Stimulated activated CD4-positive, alpha-beta T cell treated with anti-CD3 and anti-CD28 coated beads, TNF-alpha, amount 100 ng/mL, for 1 hour (primary cell): ENCODE data around the gene KRT6C.

Experiments used
- DNase-seq, 3 donors: peaks; one replicate each; pipeline ENCODE4 v3.0.0-alpha.2; 2020; ENCODE audit warnings: low read depth in 3 of 3, low spot score in 1 of 3

Gene KRT6C

GRCh38 chr12:52436000-52436827 lies 37.4 kb downstream of the KRT6C start:
- no peak for DNase-seq

- DNase-seq: no peak
Observed at GRCh38 chr12:52435659-52435999, 38.0 kb downstream of the KRT6C start.

GRCh38 chr12:52434760-52435530 lies 38.7 kb downstream of the KRT6C start:
- no peak for DNase-seq

- no peak for DNase-seq
Observed at GRCh38 chr12:52434081-52434733, 39.4 kb downstream of the KRT6C start, which contains the start of gene KRT75. KRT75 (minus strand) TSS chr12:52434371; CDS start chr12:52434304, 67 bp downstream.

GRCh38 chr12:52433501-52434080 lies 40.0 kb downstream of the KRT6C start:
- no peak for DNase-seq

GRCh38 chr12:52432559-52433207 lies 40.9 kb downstream of the KRT6C start:
- no peak for DNase-seq

GRCh38 chr12:52428121-52428520 lies 45.5 kb downstream of the KRT6C start:
- no peak for DNase-seq

- no peak for DNase-seq
Observed at GRCh38 chr12:52427083-52427482, 46.5 kb downstream of the KRT6C start.

GRCh38 chr12:52426034-52426433 lies 47.6 kb downstream of the KRT6C start:
- no peak for DNase-seq

GRCh38 chr12:52425466-52425865 lies 48.1 kb downstream of the KRT6C start:
- DNase-seq: no peak

GRCh38 chr12:52423661-52424500 lies 49.7 kb downstream of the KRT6C start:
- no peak for DNase-seq

- no peak for DNase-seq
Observed at GRCh38 chr12:52423035-52423434, 50.6 kb downstream of the KRT6C start.

GRCh38 chr12:52419656-52420055 lies 53.9 kb downstream of the KRT6C start:
- no peak for DNase-seq

GRCh38 chr12:52418576-52419110 lies 55.0 kb downstream of the KRT6C start:
- DNase-seq: no peak
